NCI-H1436 treated with DMSO at 0.1 percent for 48 hours (cell line): ENCODE measurements around the gene MAD1L1.

ENCODE experiments used
- DNase-seq: peaks from one replicate; lab custom pipeline; 2025; lab: John Stamatoyannopoulos, UW

Gene MAD1L1

DNA sequence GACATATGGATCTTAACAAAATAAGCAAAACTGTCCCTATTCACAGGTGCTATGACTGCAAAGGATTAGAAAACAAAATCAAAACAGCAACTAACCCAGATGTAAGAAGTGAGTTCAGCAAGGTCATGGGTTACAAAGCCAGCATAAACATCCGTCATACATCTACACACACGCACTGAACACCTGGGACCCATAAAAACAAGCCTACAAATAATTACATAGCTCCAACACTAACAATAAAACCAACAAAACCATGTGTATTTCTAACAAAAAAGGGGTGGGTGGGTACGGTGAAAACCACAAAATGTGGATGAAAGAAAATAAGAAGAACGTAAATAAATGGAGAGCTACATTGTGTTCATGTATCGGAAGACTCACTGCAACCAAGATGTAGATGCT, 305.8 kb downstream of the MAD1L1 start:
- DNase-seq = no peak

GRCh38 chr7:1925973-1926907, 306.5 kb downstream of the MAD1L1 start:
- DNase-seq = no peak

DNA sequence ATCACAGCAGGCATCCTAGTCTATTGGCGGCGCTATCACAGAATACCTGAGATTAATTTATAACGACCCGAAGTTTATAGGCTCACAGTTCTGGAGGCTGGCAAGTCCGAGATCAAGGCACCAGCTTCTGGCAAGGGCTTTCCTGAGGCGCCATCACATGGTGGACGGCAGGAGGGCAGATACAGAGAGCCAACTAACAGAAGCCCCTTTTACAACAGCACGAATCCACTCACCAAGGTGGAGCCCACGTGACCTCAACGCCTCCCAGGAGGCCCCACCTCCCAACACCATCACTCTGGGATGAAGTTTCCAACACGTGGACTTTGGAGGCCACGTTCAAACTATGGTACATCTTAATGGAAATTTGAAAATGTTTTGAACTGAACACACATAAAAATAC, 307.4 kb downstream of the MAD1L1 start:
- no peak for DNase-seq

- no peak for DNase-seq
Observed at GRCh38 chr7:1924258-1924817, 308.4 kb downstream of the MAD1L1 start.

DNA sequence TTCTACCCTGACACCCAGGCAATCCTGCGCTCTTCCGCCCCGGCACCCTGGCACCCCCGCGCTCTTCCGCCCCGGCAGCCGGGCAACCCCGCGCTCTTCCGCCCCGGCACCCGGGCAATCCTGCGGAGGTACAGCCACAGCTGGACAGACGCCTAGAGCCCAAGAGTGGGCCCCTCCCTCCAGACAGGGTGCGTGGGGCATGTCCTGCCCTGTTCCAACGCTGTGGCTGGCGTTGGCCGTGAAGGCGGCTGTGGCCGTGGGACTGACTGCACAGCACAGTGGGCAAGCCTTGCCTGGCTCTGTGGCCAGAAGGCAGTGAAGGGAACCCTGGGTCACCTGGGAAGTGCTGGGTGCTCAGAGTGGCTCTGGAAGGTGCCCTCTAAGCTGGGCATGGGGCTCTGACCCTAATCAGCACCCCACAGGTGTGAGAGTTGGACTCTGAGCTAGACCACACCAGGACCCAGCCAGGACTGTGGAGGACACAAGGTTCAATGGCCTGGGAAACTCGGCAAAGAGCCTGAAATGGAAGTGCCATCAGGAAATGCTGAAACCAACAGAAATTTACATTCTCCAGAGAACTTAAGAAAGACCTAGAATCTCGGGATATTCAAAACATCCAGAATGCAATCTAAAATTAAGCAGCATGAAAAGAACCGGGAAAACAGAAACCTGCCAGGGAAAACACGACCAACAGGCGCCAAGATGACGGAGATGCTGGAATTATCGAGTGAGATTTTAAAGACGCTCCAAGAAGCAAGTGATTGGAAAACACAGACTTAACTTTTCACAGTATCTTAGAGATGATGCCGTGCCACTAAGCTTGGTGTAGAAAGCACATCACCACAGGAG, 309.1 kb downstream of the MAD1L1 start:
- no peak for DNase-seq

- no peak for DNase-seq
Observed at GRCh38 chr7:1922870-1923236, 309.9 kb downstream of the MAD1L1 start.

DNA sequence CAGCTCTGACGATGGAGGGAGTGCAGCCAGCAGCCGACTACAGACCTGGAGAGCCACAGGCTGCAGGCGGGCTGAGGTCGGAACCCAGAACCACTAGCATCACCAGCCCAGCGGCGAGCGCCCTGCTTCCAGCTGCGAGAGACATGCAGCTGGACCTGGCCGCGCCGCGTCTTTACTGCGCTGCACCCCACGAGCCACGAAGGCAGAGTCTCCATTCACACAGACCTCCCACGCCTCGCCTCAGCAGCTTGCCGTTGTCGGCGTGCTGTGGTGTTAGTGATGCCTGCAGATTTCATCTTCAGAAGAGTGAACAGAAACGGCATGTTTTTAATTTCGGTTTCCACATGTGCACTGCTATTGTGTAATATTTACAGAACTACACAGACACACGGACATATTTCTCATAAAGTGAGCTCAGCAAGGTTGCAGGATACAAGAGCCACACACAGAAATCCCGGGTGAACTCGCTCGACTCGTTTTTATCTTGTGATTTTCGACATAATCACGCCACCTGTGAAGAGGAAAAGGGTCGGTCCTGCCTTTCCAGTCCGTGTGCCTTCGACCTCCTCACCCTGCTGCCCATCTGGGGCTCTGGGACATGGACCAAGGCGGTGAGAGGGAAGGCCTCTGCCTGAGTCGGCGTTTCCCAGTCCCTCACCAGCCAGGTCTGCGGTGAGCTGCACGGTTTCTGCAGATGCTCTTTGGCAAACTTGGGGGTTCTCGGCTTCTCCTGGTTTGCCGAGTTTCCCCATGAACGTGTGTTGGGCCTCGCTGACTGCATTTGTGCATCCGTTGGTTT, 310.5 kb downstream of the MAD1L1 start:
- DNase-seq = no peak

GRCh38 chr7:1920881-1921280, 311.9 kb downstream of the MAD1L1 start:
- DNase-seq = no peak

- no peak for DNase-seq
Observed at GRCh38 chr7:1920266-1920681, 312.5 kb downstream of the MAD1L1 start.

DNA sequence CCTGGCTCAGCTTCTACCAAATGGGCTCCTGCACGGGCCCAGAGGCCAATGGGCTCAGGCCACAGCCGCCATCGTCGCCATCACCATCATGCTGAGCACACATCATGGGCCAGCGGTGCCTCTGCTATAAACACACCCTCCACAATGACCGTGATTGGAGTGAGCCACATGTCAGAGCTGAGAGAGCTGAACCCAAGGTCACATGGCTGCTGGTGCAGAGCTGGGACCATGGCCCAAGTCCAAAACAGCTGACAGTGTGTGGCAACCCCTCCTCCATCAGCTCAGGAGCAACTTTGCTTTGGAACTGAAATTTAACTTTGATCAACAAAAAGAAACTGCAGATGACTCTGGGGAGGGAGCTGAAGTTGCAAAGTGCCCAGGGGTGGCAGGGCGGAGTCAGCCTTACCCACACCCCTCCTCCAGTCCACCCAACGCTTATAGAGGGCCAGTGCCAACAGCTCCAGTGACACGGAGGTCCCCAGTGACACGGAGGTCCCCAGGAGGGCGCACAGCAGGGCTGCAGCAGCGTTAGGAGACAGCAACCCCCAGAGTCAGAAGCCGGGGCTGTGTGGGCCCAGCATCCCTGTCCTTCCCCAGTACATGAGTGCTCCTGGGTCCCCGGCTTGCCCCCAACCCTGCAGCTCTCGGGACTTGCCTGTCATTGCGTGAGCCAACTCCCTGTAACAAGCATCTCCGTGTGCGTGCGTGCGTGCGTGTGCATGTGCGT, 313.0 kb downstream of the MAD1L1 start:
- DNase-seq = no peak

- DNase-seq = no peak
Observed at GRCh38 chr7:1918881-1919525, 313.7 kb downstream of the MAD1L1 start.

DNA sequence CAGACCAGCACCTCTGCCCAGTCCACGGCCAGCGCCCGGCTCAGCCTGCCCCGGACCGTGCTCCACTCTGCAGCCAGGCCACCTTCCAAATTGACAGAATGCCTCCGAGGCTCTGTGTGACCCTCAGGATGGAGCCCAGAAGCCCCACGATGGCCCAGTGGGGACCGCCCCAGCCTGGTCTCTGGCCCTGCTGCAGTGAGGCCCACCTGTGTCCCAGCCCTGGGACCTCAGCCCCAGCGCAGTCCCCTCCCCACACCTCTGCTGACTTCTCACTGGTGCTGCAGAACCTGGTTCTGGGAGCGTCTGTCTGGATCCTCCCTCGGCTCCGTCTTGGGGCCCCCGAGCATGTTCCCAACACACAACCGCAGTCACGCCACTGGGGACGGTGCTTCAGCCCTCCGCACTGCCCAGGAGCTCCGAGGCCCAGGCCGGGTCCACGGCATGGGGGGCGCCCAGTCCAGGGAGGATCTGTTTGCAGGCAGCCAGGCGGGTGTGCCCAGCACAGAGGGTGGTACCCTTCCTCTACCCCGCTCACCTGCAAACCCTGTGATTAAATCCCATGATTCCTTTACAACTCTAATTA, 314.6 kb downstream of the MAD1L1 start:
- DNase-seq = no peak

DNA sequence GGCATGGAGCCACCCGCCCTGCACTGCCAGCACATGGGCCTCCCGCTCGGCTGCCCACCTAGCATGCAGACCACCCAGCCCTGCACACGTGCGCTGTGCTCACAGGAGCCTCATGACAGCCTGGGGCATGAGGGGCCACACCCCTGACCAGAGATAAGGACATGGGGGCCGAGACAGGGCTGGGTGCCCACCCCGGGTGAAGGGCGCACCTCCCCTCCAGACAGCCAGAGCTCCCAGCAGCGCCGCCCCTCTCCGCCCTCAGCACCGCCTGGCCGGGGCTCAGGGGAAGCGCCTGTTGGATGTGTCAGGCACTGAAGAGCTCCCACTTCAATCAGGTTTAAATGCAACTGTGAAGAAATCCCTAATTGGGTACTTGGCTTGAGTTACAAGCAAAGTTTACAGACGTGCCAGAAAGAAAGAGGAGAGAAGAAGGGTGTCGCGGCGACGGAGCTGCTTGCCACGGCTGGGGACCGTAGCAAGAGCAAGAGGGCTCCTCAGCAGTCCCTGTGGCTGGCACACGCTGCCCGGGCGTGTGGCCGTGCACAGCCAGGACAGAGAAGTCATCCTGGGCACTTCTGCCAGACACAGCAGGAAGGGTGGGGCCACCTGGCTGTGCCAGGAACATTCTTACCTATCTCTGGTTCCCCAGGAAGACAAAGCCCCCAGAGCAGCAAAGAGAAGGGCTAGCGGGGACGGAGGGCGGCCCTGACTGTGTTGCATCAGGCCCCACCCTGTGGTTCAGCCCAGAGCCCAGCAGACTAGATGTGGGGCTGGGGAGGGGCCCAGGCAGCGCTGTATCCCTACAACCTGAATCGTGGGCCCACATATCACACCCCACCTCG, 315.3 kb downstream of the MAD1L1 start:
- no peak for DNase-seq

GRCh38 chr7:1916601-1916970, 316.2 kb downstream of the MAD1L1 start:
- no peak for DNase-seq

GRCh38 chr7:1915956-1916600, 316.7 kb downstream of the MAD1L1 start:
- DNase-seq = no peak

DNA sequence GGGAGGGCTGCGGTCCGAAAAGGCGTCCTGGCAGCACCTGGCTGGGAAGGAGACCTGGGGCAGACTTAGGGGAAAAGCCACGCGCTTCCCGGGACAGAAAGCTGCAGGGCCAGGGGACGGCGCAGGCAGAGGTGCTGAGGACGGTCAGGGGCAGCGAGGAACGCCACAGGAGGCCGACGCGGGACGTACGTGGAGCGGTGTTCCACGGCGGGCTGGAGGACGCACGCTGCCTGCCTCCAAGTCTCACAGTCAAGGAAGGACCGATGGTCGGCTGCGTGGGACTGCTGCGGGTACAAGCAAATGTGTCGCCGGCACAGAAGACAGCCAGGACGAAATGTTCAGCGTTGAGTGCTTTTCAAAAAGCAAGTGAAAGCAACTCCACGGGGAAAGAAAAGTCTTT, 317.4 kb downstream of the MAD1L1 start:
- no peak for DNase-seq

GRCh38 chr7:1914743-1915142, 318.0 kb downstream of the MAD1L1 start:
- DNase-seq = no peak

- DNase-seq = no peak
Observed at GRCh38 chr7:1914321-1914720, 318.4 kb downstream of the MAD1L1 start.
